Astrocyte (in vitro differentiated cells and primary cell): Measurements from ENCODE around the gene NR3C1.

ENCODE experiments used
- CTCF ChIP-seq: IDR thresholded peaks from 2 replicates; pipeline ENCODE4 v1.5.1; 2011; ENCODE audit warnings: low read depth, mild to moderate bottlenecking, inconsistent platforms, low read length, moderate library complexity; ENCODE audit not compliant: insufficient read depth
- EZH2 ChIP-seq: IDR thresholded peaks from 2 replicates; pipeline ENCODE4 v1.6.1; 2012; ENCODE audit warnings: mild to moderate bottlenecking, low read length, inconsistent platforms; ENCODE audit not compliant: insufficient read depth

- TF ChIP-seq CTCF (no peak), EZH2 (no peak)
Observed at GRCh38 chr5:143390941-143391340, 12.5 kb downstream of the NR3C1 start.
